Mesenchymal stem cell (in vitro differentiated cells and primary cell): Measurements from ENCODE around the gene ZNF579.
"Not testable (repeated sequence)": the region's sequence is repeated elsewhere in the genome, so short reads cannot be mapped to it uniquely, and the experiment has no call there.

Experiments
- DNase-seq: peaks from one replicate; pipeline ENCODE4 v3.0.0-alpha.2; 2013
- H2AFZ ChIP-seq: one replicate; pipeline ENCODE4 v1.6.1; 2013; ENCODE audit warnings: low read depth, mild to moderate bottlenecking, control low read depth, inconsistent platforms, low read length, moderate library complexity
- H2AK5ac ChIP-seq: 2 replicates; pipeline ENCODE4 v1.6.1; 2013; ENCODE audit warnings: low read length, moderate library complexity, mild to moderate bottlenecking, inconsistent platforms; ENCODE audit not compliant: severe bottlenecking
- H2BK120ac ChIP-seq: one replicate; pipeline ENCODE4 v1.6.1; 2013; ENCODE audit warnings: low read depth, mild to moderate bottlenecking, inconsistent platforms, low read length, moderate library complexity
- H2BK12ac ChIP-seq, 2 experiments: one replicate each; pipeline ENCODE4 v1.6.1; 2013; ENCODE audit warnings: inconsistent platforms in 2 of 2, low read length in 2 of 2, mild to moderate bottlenecking in 2 of 2, moderate library complexity in 2 of 2, control low read depth in 1 of 2
- H2BK15ac ChIP-seq: one replicate; pipeline ENCODE4 v1.6.1; 2013; ENCODE audit warnings: mild to moderate bottlenecking, low read depth, inconsistent platforms; ENCODE audit not compliant: poor library complexity, severe bottlenecking
- H2BK5ac ChIP-seq: 2 replicates; pipeline ENCODE4 v1.6.1; 2013; ENCODE audit warnings: low read depth, mild to moderate bottlenecking, low read length, control low read depth, inconsistent platforms; ENCODE audit not compliant: poor library complexity, severe bottlenecking
- H3K14ac ChIP-seq, 2 experiments: one replicate each; pipeline ENCODE4 v1.6.1; 2013; ENCODE audit warnings: inconsistent platforms in 2 of 2, low read length in 2 of 2, control low read depth in 1 of 2, mild to moderate bottlenecking in 1 of 2, moderate library complexity in 1 of 2
- H3K18ac ChIP-seq, 2 experiments: one replicate each; pipeline ENCODE4 v1.6.1; 2013; ENCODE audit warnings: inconsistent platforms in 2 of 2, low read length in 2 of 2, control low read depth in 1 of 2, low read depth in 1 of 2, mild to moderate bottlenecking in 1 of 2
- H3K23ac ChIP-seq, 2 experiments: one replicate each; pipeline ENCODE4 v1.6.1; 2013; ENCODE audit warnings: inconsistent platforms in 2 of 2, low read length in 2 of 2, mild to moderate bottlenecking in 2 of 2, moderate library complexity in 2 of 2, control low read depth in 1 of 2
- H3K27ac ChIP-seq: 2 replicates; pipeline ENCODE4 v1.5.1; 2013; ENCODE audit warnings: mild to moderate bottlenecking, moderate library complexity, low read length, control low read depth, inconsistent platforms; ENCODE audit not compliant: poor library complexity, severe bottlenecking
- H3K27me3 ChIP-seq, 2 experiments: 2 replicates each; pipeline versions ENCODE4 v1.6.1 to v1.7.0; 2013; ENCODE audit warnings: low read length in 2 of 2, mild to moderate bottlenecking in 2 of 2, moderate library complexity in 2 of 2, control low read depth in 1 of 2, inconsistent platforms in 1 of 2; ENCODE audit not compliant: control insufficient read depth in 1 of 2, insufficient read depth in 1 of 2
- H3K36me3 ChIP-seq, 2 experiments: 2 replicates each; pipeline versions ENCODE4 v1.6.1 to v1.7.0; 2013; ENCODE audit warnings: low read length in 2 of 2, control low read depth in 1 of 2, inconsistent platforms in 1 of 2, low read depth in 1 of 2, mild to moderate bottlenecking in 1 of 2; ENCODE audit not compliant: insufficient read depth in 2 of 2, control insufficient read depth in 1 of 2
- H3K4ac ChIP-seq, 2 experiments: one replicate each; pipeline ENCODE4 v1.6.1; 2013; ENCODE audit warnings: inconsistent platforms in 2 of 2, low read length in 2 of 2, mild to moderate bottlenecking in 2 of 2, moderate library complexity in 2 of 2, control low read depth in 1 of 2, low read depth in 1 of 2
- H3K4me1 ChIP-seq: 2 replicates; pipeline ENCODE4 v1.6.1; 2013; ENCODE audit warnings: low read depth, low read length, control low read depth; ENCODE audit not compliant: control insufficient read depth, insufficient read depth
- H3K4me2 ChIP-seq: 2 replicates; pipeline ENCODE4 v1.6.1; 2013; ENCODE audit warnings: low read length, mild to moderate bottlenecking, inconsistent platforms; ENCODE audit not compliant: poor library complexity, severe bottlenecking
- H3K4me3 ChIP-seq, 2 experiments: 2 replicates each; pipeline versions ENCODE4 v1.5.1 to v1.7.0; 2013; ENCODE audit warnings: low read length in 2 of 2, mild to moderate bottlenecking in 2 of 2, control low read depth in 1 of 2, low read depth in 1 of 2; ENCODE audit not compliant: insufficient read depth in 1 of 2
- H3K79me1 ChIP-seq: replicated peaks from 2 replicates; pipeline ENCODE4 v1.6.1; 2013; ENCODE audit warnings: mild to moderate bottlenecking, control low read depth, low read length, inconsistent platforms; ENCODE audit not compliant: poor library complexity, severe bottlenecking
- H3K9ac ChIP-seq: 2 replicates; pipeline ENCODE4 v1.7.0; 2013; ENCODE audit warnings: mild to moderate bottlenecking, low read length, moderate library complexity
- H3K9me3 ChIP-seq: 2 replicates; pipeline ENCODE4 v1.7.0; 2013; ENCODE audit warnings: mild to moderate bottlenecking, low read length; ENCODE audit not compliant: control insufficient read depth
- H4K8ac ChIP-seq: one replicate; pipeline ENCODE4 v1.6.1; 2013; ENCODE audit warnings: inconsistent platforms, mild to moderate bottlenecking, low read length, moderate library complexity
- H4K91ac ChIP-seq: one replicate; pipeline ENCODE4 v1.6.1; 2013; ENCODE audit warnings: mild to moderate bottlenecking, low read length, inconsistent platforms
- WGBS: methylation state at CpG from one replicate; pipeline ENCODE4 v1.1.7; 2013; ENCODE audit warnings: mixed read lengths; 5-methylcytosine and 5-hydroxymethylcytosine counted together

The ZNF579 gene

DNA sequence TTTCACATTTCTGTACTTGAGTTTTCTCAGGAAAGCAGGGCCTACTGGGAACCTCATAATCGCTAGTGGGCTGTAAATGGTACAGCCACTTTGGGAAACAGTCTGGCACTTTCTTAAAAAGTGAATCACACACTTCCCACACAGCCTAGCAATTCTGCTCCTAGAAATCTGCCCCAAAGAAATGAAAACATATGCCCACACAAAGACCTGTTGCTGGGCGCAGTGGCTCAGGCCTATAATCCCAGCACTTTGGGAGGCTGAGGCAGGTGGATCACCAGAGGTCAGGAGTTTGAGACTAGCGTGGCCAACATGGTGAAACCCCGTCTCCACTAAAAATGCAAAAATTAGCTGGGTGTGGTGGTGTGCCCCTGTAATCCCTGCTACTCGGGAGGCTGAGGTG, 11.2 kb downstream of the ZNF579 start:
- not testable (repeated sequence) for DNase-seq, H3K23ac ChIP-seq, H3K4ac ChIP-seq, H3K36me3 ChIP-seq, H3K79me1 ChIP-seq, H2BK12ac ChIP-seq, H2AK5ac ChIP-seq, H3K4me3 ChIP-seq, H2BK5ac ChIP-seq, H2AFZ ChIP-seq, H3K14ac ChIP-seq, H3K9me3 ChIP-seq, H3K4me1 ChIP-seq, H3K27ac ChIP-seq, H3K9ac ChIP-seq, H3K18ac ChIP-seq, H3K4me2 ChIP-seq, H4K8ac ChIP-seq, H4K91ac ChIP-seq, H2BK120ac ChIP-seq, H2BK15ac ChIP-seq
- 88% methylated on average over 5 of the region's 5 CpGs for WGBS
- H3K27me3 ChIP-seq: peaks cover 0 to 16% of the 10 kb centered on the region in 2 experiments

DNA sequence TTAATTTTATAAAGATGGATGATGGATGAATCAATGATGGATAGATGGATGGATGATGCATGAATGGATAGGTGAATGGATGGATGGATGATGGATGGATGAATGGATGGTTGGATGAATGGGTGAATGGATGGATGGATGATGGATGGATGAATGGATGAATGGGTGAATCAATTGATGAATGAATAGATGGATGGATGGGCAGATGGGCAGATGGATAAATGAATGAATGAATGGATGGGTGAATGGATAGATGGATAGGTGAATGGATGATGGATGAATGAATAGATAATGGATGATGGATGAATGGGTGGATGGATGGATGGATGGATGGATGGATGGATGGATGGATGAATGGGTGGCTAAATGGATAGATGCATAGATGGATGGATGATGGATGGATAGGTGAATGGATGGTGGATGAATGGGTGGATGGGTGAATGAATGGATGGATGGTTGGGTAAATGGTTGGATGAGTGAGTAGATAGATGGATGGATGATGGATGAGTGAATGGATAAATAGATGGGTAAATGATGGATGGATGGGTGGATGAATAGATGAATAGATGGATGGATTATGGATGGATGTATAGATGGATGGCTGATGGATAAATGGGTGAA, 12.8 kb downstream of the ZNF579 start:
- Histone ChIP-seq H3K27me3 (peaks cover 0 to 23% of the 10 kb centered on the region in 2 experiments), H2AK5ac (no peak overlapping the region), H3K4me2 (no peak overlapping the region), H3K79me1 (no peaks in the 10 kb centered on the region), H3K9me3 (peaks cover 8% of the 10 kb centered on the region), H3K14ac (no peak overlapping the region), H2BK5ac (no peak overlapping the region), H3K27ac (no peak overlapping the region), H2BK120ac (no peak overlapping the region), H4K91ac (no peak overlapping the region), H3K4ac (no peak overlapping the region), H3K9ac (no peak overlapping the region), H3K18ac (no peak overlapping the region), H3K4me3 (no peak overlapping the region), H2AFZ (no peak overlapping the region), H3K36me3 (no peaks in the 10 kb centered on the region), H2BK12ac (no peak overlapping the region), H3K23ac (no peak overlapping the region), H2BK15ac (no peak overlapping the region), H3K4me1 (peaks cover 3% of the 10 kb centered on the region), H4K8ac (no peak overlapping the region)
- no peak for DNase-seq

DNA sequence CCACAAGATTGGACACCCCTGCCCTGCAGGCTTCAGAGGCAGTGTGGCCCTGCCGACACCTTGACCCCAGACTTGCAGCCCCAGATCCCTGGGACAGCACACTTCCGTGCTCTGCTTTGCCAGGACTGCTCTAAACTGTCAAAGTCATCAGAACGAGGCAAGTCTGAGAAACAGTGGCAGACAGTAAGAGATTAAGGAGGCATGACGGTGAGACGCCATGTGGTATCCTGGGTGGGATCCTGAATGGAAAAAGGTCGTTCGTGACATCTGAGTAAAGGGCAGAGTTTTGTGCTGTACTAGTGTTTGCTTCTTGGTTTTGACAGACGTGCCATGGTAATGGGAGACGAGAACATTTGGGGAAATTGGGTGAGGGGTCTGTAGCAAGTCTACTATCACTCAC, 13.8 kb downstream of the ZNF579 start:
- H2BK5ac ChIP-seq: no peak overlapping the region
- no peak overlapping the region for H2BK12ac ChIP-seq
- no peak overlapping the region for H3K23ac ChIP-seq
- no peak overlapping the region for H3K9ac ChIP-seq
- H2AFZ ChIP-seq: no peak overlapping the region
- no peak for DNase-seq
- H2AK5ac ChIP-seq: no peak overlapping the region
- no peak overlapping the region for H3K18ac ChIP-seq
- H3K36me3 ChIP-seq: peaks cover 0 to 2% of the 10 kb centered on the region in 2 experiments
- H4K8ac ChIP-seq: no peak overlapping the region
- H2BK120ac ChIP-seq: no peak overlapping the region
- no peaks in the 10 kb centered on the region for H3K79me1 ChIP-seq
- H3K4ac ChIP-seq: no peak overlapping the region
- peaks cover 3% of the 10 kb centered on the region for H3K4me1 ChIP-seq
- no peak overlapping the region for H3K4me3 ChIP-seq
- H3K27ac ChIP-seq: no peak overlapping the region
- no peak overlapping the region for H3K14ac ChIP-seq
- no peak overlapping the region for H3K4me2 ChIP-seq
- peaks cover 0 to 23% of the 10 kb centered on the region in 2 experiments for H3K27me3 ChIP-seq
- WGBS: 69% methylated on average over 8 of the region's 9 CpGs
- peaks cover 8% of the 10 kb centered on the region for H3K9me3 ChIP-seq
- no peak overlapping the region for H4K91ac ChIP-seq
- H2BK15ac ChIP-seq: no peak overlapping the region

GRCh38 chr19:55563261-55563690, 17.4 kb downstream of the ZNF579 start:
- Histone ChIP-seq H4K8ac (peak overlapping the region; percentile 60), H3K9ac (no peak overlapping the region), H3K14ac (no peak overlapping the region)

More at GRCh38 chr19:55563261-55563690, 17.4 kb downstream of the ZNF579 start:
- Histone ChIP-seq H3K27me3 (peaks cover 3 to 26% of the 10 kb centered on the region in 2 experiments), H3K4ac (no peak overlapping the region), H2AK5ac (peak overlapping the region; percentile 38), H3K36me3 (peaks cover 0 to 3% of the 10 kb centered on the region in 2 experiments), H3K4me1 (peaks cover 3% of the 10 kb centered on the region), H3K23ac (no peak overlapping the region), H3K18ac (no peak overlapping the region), H3K27ac (no peak overlapping the region), H2BK5ac (no peak overlapping the region), H3K79me1 (no peaks in the 10 kb centered on the region), H3K4me3 (peak overlapping the region in 1 of 2 experiments; percentile 36), H2BK120ac (peak overlapping the region; percentile 49), H2AFZ (no peak overlapping the region), H2BK12ac (no peak overlapping the region), H3K9me3 (peaks cover 7% of the 10 kb centered on the region), H3K4me2 (no peak overlapping the region), H4K91ac (no peak overlapping the region), H2BK15ac (no peak overlapping the region)
- 59% methylated on average over 12 of the region's 12 CpGs for WGBS
- no peak for DNase-seq
